GM12875 (cell line): Measurements from ENCODE around the gene SH3BP4.

Experiments
- H3K4me3 ChIP-seq: one replicate; pipeline ENCODE4 v1.5.1; 2011; ENCODE audit warnings: low read depth, low read length, control low read depth
- TF ChIP-seq, protein P1 (sequence below): IDR thresholded peaks from 2 replicates; pipeline ENCODE4 v1.5.1; 2011; ENCODE audit warnings: low read depth, mild to moderate bottlenecking, control low read depth, inconsistent platforms, low read length, moderate library complexity, borderline replicate concordance; ENCODE audit not compliant: insufficient read depth

SH3BP4 gene

DNA sequence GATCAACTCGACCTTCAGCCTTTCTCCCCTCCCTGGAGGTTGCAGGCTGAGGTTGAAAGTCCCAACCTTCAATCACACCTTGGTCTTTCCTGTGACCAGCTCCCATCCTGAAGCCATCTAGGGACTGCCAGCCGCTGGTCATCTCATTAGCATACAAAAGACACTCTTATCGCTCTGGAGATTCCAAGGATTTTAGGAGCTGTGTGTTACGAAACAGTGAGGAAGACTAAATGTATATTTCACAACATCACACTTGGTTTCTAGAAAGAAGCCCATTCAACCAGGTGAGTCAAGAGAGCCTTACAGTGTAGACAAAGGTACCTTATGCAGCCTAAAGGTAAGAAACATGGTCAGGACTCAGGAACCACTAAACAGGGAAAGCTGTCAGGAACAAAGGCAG, 126.4 kb downstream of the SH3BP4 start:
- no peak overlapping the region for H3K4me3 ChIP-seq
- TF ChIP-seq, protein P1, sequence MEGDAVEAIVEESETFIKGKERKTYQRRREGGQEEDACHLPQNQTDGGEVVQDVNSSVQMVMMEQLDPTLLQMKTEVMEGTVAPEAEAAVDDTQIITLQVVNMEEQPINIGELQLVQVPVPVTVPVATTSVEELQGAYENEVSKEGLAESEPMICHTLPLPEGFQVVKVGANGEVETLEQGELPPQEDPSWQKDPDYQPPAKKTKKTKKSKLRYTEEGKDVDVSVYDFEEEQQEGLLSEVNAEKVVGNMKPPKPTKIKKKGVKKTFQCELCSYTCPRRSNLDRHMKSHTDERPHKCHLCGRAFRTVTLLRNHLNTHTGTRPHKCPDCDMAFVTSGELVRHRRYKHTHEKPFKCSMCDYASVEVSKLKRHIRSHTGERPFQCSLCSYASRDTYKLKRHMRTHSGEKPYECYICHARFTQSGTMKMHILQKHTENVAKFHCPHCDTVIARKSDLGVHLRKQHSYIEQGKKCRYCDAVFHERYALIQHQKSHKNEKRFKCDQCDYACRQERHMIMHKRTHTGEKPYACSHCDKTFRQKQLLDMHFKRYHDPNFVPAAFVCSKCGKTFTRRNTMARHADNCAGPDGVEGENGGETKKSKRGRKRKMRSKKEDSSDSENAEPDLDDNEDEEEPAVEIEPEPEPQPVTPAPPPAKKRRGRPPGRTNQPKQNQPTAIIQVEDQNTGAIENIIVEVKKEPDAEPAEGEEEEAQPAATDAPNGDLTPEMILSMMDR = no peak

GRCh38 chr2:235078914-235079472, 127.2 kb downstream of the SH3BP4 start:
- H3K4me3 ChIP-seq = no peak overlapping the region
- TF ChIP-seq, protein P1 = no peak

DNA sequence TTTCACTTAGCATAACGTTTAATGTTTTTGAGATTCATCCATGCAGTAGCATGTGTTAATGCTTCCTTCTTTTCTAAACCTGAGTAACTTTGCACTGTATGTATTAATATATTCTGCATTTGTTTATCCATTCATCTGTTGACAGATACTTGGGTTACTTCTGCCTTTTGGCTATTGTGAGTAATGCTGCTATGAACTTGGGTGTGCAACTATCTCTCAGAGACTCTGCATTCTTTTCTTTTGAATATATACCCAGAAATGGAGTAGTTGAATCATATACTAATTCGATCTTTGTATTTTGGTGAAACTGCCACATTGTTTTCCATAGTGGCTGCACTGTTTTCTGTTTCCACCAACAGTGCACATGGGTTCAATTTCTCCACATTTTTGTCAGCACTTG, 128.3 kb downstream of the SH3BP4 start:
- H3K4me3 ChIP-seq = no peak overlapping the region
- TF ChIP-seq, protein P1 = no peak

GRCh38 chr2:235082578-235083338, 130.9 kb downstream of the SH3BP4 start:
- H3K4me3 ChIP-seq = no peak overlapping the region
- TF ChIP-seq, protein P1 = no peak

GRCh38 chr2:235083822-235084221, 132.0 kb downstream of the SH3BP4 start:
- TF ChIP-seq, protein P1 = no peak

GRCh38 chr2:235084424-235084823, 132.6 kb downstream of the SH3BP4 start:
- TF ChIP-seq, protein P1 = no peak
- H3K4me3 ChIP-seq = no peak overlapping the region

More at GRCh38 chr2:235083822-235084221, 132.0 kb downstream of the SH3BP4 start:
- no peak overlapping the region for H3K4me3 ChIP-seq

DNA sequence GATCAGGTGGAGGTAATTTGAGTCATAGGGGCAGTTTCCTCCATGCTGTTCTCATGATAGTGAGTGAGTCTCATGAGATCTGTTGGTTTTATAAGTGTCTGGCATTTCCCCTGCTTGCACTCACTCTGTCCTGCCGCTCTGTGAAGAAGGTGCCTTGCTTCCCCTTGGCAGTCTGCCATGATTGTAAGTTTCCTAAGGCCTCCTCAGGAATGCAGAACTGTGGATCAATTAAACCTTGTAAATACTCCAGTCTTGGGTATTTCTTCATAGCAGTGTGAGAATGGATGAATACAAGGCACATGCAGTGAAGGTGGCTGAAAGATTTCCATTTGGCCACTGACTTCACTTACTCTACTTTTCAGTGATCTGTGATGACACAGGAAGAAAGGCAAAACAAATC, 133.7 kb downstream of the SH3BP4 start:
- TF ChIP-seq, protein P1 = no peak

More for the DNA sequence above, 133.7 kb downstream of the SH3BP4 start:
- no peak overlapping the region for H3K4me3 ChIP-seq
